H54 (cell line): ENCODE measurements around the gene ABCC3.
"Not testable (repeated sequence)": the region's sequence is repeated elsewhere in the genome, so short reads cannot be mapped to it uniquely, and the experiment has no call there.

ENCODE experiments used
- DNase-seq: peaks from one replicate; pipeline ENCODE4 v3.0.0; 2011; ENCODE audit warnings: low spot score, mixed read lengths; ENCODE audit not compliant: insufficient read length
- FAIRE-seq: peaks from 3 replicates; lab custom pipeline; 2011; peaks lifted over from hg19 to GRCh38; lab: Jason Lieb, UNC
- POLR2A ChIP-seq: IDR thresholded peaks from 2 replicates; pipeline ENCODE4 v1.6.1; 2011; ENCODE audit warnings: low read depth, mild to moderate bottlenecking, low read length

Gene ABCC3

GRCh38 chr17:50708050-50709000, 73.6 kb downstream of the ABCC3 start:
- FAIRE-seq (no peak), DNase-seq (no peak)
- no peak for TF ChIP-seq POLR2A

GRCh38 chr17:50709053-50709452, 74.4 kb downstream of the ABCC3 start:
- not testable (repeated sequence) for DNase-seq, FAIRE-seq

GRCh38 chr17:50710025-50710424, 75.3 kb downstream of the ABCC3 start:
- TF ChIP-seq POLR2A = no peak
- DNase-seq = no peak
- no peak for FAIRE-seq

GRCh38 chr17:50710650-50711049, 76.0 kb downstream of the ABCC3 start:
- no peak for TF ChIP-seq POLR2A
- DNase-seq = no peak
- FAIRE-seq = no peak

GRCh38 chr17:50712641-50713040, 78.0 kb downstream of the ABCC3 start:
- FAIRE-seq = no peak
- no peak for TF ChIP-seq POLR2A
- no peak for DNase-seq

GRCh38 chr17:50715471-50715870, 80.8 kb downstream of the ABCC3 start:
- no peak for FAIRE-seq
- TF ChIP-seq POLR2A = no peak
- no peak for DNase-seq

GRCh38 chr17:50719144-50719923, 84.7 kb downstream of the ABCC3 start, which contains the start of gene LUC7L3:
TSS of gene LUC7L3 (plus strand) at chr17:50719603. CDS start at chr17:50719733, 130 bp downstream.
- peak; percentile 94 for TF ChIP-seq POLR2A
- DNase-seq (peak; percentile 93), FAIRE-seq (no peak)

- TF ChIP-seq POLR2A = no peak
- FAIRE-seq (no peak), DNase-seq (no peak)
These were observed 85.5 kb downstream of the ABCC3 start for GRCh38 chr17:50719924-50720794.

GRCh38 chr17:50721194-50722010, 86.7 kb downstream of the ABCC3 start:
- no peak for TF ChIP-seq POLR2A
- FAIRE-seq (no peak), DNase-seq (no peak)

- DNase-seq (no peak), FAIRE-seq (no peak)
- no peak for TF ChIP-seq POLR2A
These were observed 88.1 kb downstream of the ABCC3 start for GRCh38 chr17:50722746-50723145.

- FAIRE-seq, DNase-seq: not testable (repeated sequence)
These were observed 89.9 kb downstream of the ABCC3 start for GRCh38 chr17:50724622-50725021.

GRCh38 chr17:50725769-50726655, 91.3 kb downstream of the ABCC3 start:
- no peak for TF ChIP-seq POLR2A
- FAIRE-seq = no peak
- no peak for DNase-seq

GRCh38 chr17:50728112-50728429, 93.4 kb downstream of the ABCC3 start:
- TF ChIP-seq POLR2A = no peak
- FAIRE-seq = no peak
- no peak for DNase-seq
